Measurements from ENCODE around the gene KLHL29. TPM values are rescaled to one million over a fixed set of nuclear protein-coding genes. Genes with fewer than 3 reads are reported as not detected.

Gene KLHL29
- total RNA-seq, 2 donors from 2014 or later = 1.3 to 3.3 TPM

GRCh38 chr2:23622966-23623675 lies 238.1 kb downstream of the KLHL29 start:
- intact Hi-C loops (cut with DNase I) = no loop called here
- DNase-seq (no peak), ATAC-seq (no peak)

- ATAC-seq = no peak
- intact Hi-C loops (cut with DNase I) = no loop called here
- no peak for DNase-seq
Measured at GRCh38 chr2:23624378-23624777, 239.4 kb downstream of the KLHL29 start.

GRCh38 chr2:23624915-23625314 lies 239.9 kb downstream of the KLHL29 start:
- intact Hi-C loops (cut with DNase I) = no loop called here
- DNase-seq (no peak), ATAC-seq (no peak)

- no peak for ATAC-seq
- intact Hi-C loops (cut with DNase I) = no loop called here
- no peak for DNase-seq
Measured at GRCh38 chr2:23625726-23626125, 240.7 kb downstream of the KLHL29 start.

GRCh38 chr2:23626701-23627230 lies 241.8 kb downstream of the KLHL29 start:
- DNase-seq = no peak

GRCh38 chr2:23627236-23628009 lies 242.4 kb downstream of the KLHL29 start:
- intact Hi-C loops (cut with DNase I) = no loop called here
- no peak for ATAC-seq
- DNase-seq = no peak

More at GRCh38 chr2:23626701-23627230, 241.8 kb downstream of the KLHL29 start:
- intact Hi-C loops (cut with DNase I) = no loop called here
- ATAC-seq = no peak

- intact Hi-C loops (cut with DNase I) = no loop called here
- ATAC-seq (no peak), DNase-seq (no peak)
Measured at GRCh38 chr2:23628926-23629771, 244.2 kb downstream of the KLHL29 start.

- DNase-seq (no peak), ATAC-seq (no peak)
- intact Hi-C loops (cut with DNase I) = no loop called here
Measured at GRCh38 chr2:23629772-23630480, 244.9 kb downstream of the KLHL29 start.

GRCh38 chr2:23630961-23631360 lies 246.0 kb downstream of the KLHL29 start:
- intact Hi-C loops (cut with DNase I) = no loop called here
- ATAC-seq (no peak), DNase-seq (no peak)

- DNase-seq (no peak), ATAC-seq (no peak)
- intact Hi-C loops (cut with DNase I) = no loop called here
Measured at GRCh38 chr2:23631389-23631788, 246.4 kb downstream of the KLHL29 start.

GRCh38 chr2:23632386-23632785 lies 247.4 kb downstream of the KLHL29 start:
- intact Hi-C loops (cut with DNase I) = no loop called here
- DNase-seq (no peak), ATAC-seq (no peak)

GRCh38 chr2:23632831-23633395 lies 247.9 kb downstream of the KLHL29 start:
- intact Hi-C loops (cut with DNase I) = no loop called here
- DNase-seq (no peak), ATAC-seq (no peak)

GRCh38 chr2:23633966-23634365 lies 249.0 kb downstream of the KLHL29 start:
- ATAC-seq (no peak), DNase-seq (no peak)
- intact Hi-C loops (cut with DNase I) = no loop called here

GRCh38 chr2:23635442-23636340 lies 250.7 kb downstream of the KLHL29 start:
- intact Hi-C loops (cut with DNase I) = no loop called here
- ATAC-seq (no peak), DNase-seq (no peak)

GRCh38 chr2:23636426-23636825 lies 251.4 kb downstream of the KLHL29 start:
- intact Hi-C loops (cut with DNase I) = no loop called here
- DNase-seq (peak; percentile 58), ATAC-seq (peak; percentile 63 to 67)

- ATAC-seq (peak; percentile 75 to 77), DNase-seq (peak; percentile 68)
- intact Hi-C loops (cut with DNase I) = no loop called here
Measured at GRCh38 chr2:23637011-23637778, 252.2 kb downstream of the KLHL29 start.

- ATAC-seq (no peak), DNase-seq (no peak)
- intact Hi-C loops (cut with DNase I) = no loop called here
Measured at GRCh38 chr2:23639406-23639982, 254.5 kb downstream of the KLHL29 start.

Data from left cardiac atrium (tissue), 4 donors.